Liver (tissue), 3 donors: Measurements from ENCODE around the gene SPTBN5.

Experiments
- EGR1 ChIP-seq, 2 donors: IDR thresholded peaks; 2 replicates each; pipeline ENCODE4 v1.6.1; 2016 to 2018; ENCODE audit warnings: antibody characterized with exemption in 2 of 2, low read depth in 2 of 2
- FOXA1 ChIP-seq: IDR thresholded peaks from 2 replicates; pipeline ENCODE4 v1.6.1; 2016; ENCODE audit warnings: antibody characterized with exemption
- FOXA2 ChIP-seq: IDR thresholded peaks from 2 replicates; pipeline ENCODE4 v1.6.1; 2016; ENCODE audit warnings: antibody characterized with exemption
- GABPA ChIP-seq, 2 donors: IDR thresholded peaks in 1 of 2; conservative IDR thresholded peaks in 1 of 2; 2 replicates each; pipeline ENCODE4 v1.6.1; 2016; ENCODE audit warnings: antibody characterized with exemption in 2 of 2, mild to moderate bottlenecking in 1 of 2, moderate library complexity in 1 of 2
- JUND ChIP-seq, 2 donors: IDR thresholded peaks; 2 replicates each; pipeline ENCODE4 v1.6.1; 2016; ENCODE audit warnings: antibody characterized with exemption in 2 of 2
- RAD21 ChIP-seq, 2 donors: IDR thresholded peaks; 2 replicates each; pipeline ENCODE4 v1.6.1; 2016; ENCODE audit warnings: antibody characterized with exemption in 2 of 2, mild to moderate bottlenecking in 2 of 2
- RXRA ChIP-seq, 2 donors: IDR thresholded peaks; 2 replicates each; pipeline ENCODE4 v1.6.1; 2017 to 2018; ENCODE audit warnings: antibody characterized with exemption in 2 of 2, mild to moderate bottlenecking in 1 of 2
- SP1 ChIP-seq: IDR thresholded peaks from 2 replicates; pipeline ENCODE4 v1.6.1; 2018; ENCODE audit warnings: antibody characterized with exemption, mild to moderate bottlenecking
- TAF1 ChIP-seq: conservative IDR thresholded peaks from 2 replicates; pipeline ENCODE4 v1.6.1; 2016; ENCODE audit warnings: antibody characterized with exemption, mild to moderate bottlenecking
- YY1 ChIP-seq: IDR thresholded peaks from 2 replicates; pipeline ENCODE4 v1.6.1; 2016; ENCODE audit warnings: antibody characterized with exemption, mild to moderate bottlenecking
- TF ChIP-seq, protein P1 (sequence below): fragments of 150-350 bp; IDR thresholded peaks from 2 replicates; pipeline ENCODE4 v1.5.1; 2017; ENCODE audit warnings: improper control_type of control experiment, low read depth, low read length; ENCODE audit not compliant: missing input control
- TF ChIP-seq, protein P2 (sequence below): IDR thresholded peaks from 2 replicates; pipeline ENCODE4 v1.6.1; 2016; ENCODE audit warnings: antibody characterized with exemption, mild to moderate bottlenecking
- TF ChIP-seq, protein P3 (sequence below): IDR thresholded peaks from 2 replicates; pipeline ENCODE4 v1.6.1; 2016; ENCODE audit warnings: antibody characterized with exemption
- TF ChIP-seq, protein P4 (sequence below): IDR thresholded peaks from 2 replicates; pipeline ENCODE4 v1.6.1; 2016; ENCODE audit warnings: antibody characterized with exemption
- donor health status: healthy.
- donor health status: healthy.

DNA sequence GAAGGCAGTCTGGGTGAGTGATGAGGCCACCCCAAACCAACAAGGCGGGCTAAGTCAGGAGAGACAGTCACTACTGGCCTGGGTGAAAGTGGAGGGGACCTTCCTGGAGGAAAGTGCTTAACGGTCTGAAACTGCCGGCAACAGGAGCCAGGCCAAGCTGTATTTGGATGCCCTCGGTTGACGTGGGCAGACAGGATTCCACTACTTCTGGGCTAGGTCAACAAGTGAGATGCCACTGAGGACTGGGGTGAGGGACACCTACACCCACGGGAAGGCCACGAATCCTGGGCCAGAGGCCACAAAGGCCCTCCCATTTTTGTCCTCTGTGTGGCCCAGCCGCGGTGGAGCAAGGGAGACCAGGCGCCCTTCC lies 12.3 kb downstream of the SPTBN5 start:
- TF ChIP-seq, protein P1, sequence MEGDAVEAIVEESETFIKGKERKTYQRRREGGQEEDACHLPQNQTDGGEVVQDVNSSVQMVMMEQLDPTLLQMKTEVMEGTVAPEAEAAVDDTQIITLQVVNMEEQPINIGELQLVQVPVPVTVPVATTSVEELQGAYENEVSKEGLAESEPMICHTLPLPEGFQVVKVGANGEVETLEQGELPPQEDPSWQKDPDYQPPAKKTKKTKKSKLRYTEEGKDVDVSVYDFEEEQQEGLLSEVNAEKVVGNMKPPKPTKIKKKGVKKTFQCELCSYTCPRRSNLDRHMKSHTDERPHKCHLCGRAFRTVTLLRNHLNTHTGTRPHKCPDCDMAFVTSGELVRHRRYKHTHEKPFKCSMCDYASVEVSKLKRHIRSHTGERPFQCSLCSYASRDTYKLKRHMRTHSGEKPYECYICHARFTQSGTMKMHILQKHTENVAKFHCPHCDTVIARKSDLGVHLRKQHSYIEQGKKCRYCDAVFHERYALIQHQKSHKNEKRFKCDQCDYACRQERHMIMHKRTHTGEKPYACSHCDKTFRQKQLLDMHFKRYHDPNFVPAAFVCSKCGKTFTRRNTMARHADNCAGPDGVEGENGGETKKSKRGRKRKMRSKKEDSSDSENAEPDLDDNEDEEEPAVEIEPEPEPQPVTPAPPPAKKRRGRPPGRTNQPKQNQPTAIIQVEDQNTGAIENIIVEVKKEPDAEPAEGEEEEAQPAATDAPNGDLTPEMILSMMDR: no peak
- TF ChIP-seq, protein P2, sequence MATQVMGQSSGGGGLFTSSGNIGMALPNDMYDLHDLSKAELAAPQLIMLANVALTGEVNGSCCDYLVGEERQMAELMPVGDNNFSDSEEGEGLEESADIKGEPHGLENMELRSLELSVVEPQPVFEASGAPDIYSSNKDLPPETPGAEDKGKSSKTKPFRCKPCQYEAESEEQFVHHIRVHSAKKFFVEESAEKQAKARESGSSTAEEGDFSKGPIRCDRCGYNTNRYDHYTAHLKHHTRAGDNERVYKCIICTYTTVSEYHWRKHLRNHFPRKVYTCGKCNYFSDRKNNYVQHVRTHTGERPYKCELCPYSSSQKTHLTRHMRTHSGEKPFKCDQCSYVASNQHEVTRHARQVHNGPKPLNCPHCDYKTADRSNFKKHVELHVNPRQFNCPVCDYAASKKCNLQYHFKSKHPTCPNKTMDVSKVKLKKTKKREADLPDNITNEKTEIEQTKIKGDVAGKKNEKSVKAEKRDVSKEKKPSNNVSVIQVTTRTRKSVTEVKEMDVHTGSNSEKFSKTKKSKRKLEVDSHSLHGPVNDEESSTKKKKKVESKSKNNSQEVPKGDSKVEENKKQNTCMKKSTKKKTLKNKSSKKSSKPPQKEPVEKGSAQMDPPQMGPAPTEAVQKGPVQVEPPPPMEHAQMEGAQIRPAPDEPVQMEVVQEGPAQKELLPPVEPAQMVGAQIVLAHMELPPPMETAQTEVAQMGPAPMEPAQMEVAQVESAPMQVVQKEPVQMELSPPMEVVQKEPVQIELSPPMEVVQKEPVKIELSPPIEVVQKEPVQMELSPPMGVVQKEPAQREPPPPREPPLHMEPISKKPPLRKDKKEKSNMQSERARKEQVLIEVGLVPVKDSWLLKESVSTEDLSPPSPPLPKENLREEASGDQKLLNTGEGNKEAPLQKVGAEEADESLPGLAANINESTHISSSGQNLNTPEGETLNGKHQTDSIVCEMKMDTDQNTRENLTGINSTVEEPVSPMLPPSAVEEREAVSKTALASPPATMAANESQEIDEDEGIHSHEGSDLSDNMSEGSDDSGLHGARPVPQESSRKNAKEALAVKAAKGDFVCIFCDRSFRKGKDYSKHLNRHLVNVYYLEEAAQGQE: no peak
- no peak for TF ChIP-seq EGR1 (IDR thresholded peaks at IDR 0.05; ENCODE audit: low read depth in 2 of 2)
- TF ChIP-seq SP1: no peak
- TF ChIP-seq GABPA (IDR thresholded peaks at IDR 0.05 in 1 of 2, conservative IDR thresholded peaks at IDR 0.05 in 1 of 2): no peak
- no peak for TF ChIP-seq JUND (IDR thresholded peaks at IDR 0.05)
- TF ChIP-seq FOXA1: no peak
- no peak for TF ChIP-seq YY1
- TF ChIP-seq, protein P3, sequence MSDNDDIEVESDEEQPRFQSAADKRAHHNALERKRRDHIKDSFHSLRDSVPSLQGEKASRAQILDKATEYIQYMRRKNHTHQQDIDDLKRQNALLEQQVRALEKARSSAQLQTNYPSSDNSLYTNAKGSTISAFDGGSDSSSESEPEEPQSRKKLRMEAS: no peak
- TF ChIP-seq TAF1: no peak
- TF ChIP-seq, protein P4, sequence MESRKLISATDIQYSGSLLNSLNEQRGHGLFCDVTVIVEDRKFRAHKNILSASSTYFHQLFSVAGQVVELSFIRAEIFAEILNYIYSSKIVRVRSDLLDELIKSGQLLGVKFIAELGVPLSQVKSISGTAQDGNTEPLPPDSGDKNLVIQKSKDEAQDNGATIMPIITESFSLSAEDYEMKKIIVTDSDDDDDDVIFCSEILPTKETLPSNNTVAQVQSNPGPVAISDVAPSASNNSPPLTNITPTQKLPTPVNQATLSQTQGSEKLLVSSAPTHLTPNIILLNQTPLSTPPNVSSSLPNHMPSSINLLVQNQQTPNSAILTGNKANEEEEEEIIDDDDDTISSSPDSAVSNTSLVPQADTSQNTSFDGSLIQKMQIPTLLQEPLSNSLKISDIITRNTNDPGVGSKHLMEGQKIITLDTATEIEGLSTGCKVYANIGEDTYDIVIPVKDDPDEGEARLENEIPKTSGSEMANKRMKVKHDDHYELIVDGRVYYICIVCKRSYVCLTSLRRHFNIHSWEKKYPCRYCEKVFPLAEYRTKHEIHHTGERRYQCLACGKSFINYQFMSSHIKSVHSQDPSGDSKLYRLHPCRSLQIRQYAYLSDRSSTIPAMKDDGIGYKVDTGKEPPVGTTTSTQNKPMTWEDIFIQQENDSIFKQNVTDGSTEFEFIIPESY: no peak
- TF ChIP-seq FOXA2: peak; percentile 62
- TF ChIP-seq RXRA (IDR thresholded peaks at IDR 0.05): peak; percentile 42 to 80
- TF ChIP-seq RAD21 (IDR thresholded peaks at IDR 0.05): no peak
